ENCODE measurements around the gene LRRN1.

The LRRN1 gene

GRCh38 chr3:3799173-3800079 is at the start of gene LRRN1:
Gene LRRN1, plus strand, starts transcription at chr3:3799431. Its CDS starts 45,211 bp downstream, at chr3:3844642.
- DNase-seq: peak; percentile 88

GRCh38 chr3:3753416-3753815 is 45.8 kb upstream of the LRRN1 start:
- no peak for DNase-seq

- DNase-seq: no peak
Measured at GRCh38 chr3:3765661-3766060, 33.6 kb upstream of the LRRN1 start.

GRCh38 chr3:3766140-3766539 is 33.1 kb upstream of the LRRN1 start:
- DNase-seq: no peak

GRCh38 chr3:3771094-3771493 is 28.1 kb upstream of the LRRN1 start:
- no peak for DNase-seq

- no peak for DNase-seq
Measured at GRCh38 chr3:3771567-3771966, 27.7 kb upstream of the LRRN1 start.

- DNase-seq: no peak
Measured at GRCh38 chr3:3772338-3772737, 26.9 kb upstream of the LRRN1 start.

- no peak for DNase-seq
Measured at GRCh38 chr3:3772920-3773319, 26.3 kb upstream of the LRRN1 start.

GRCh38 chr3:3776607-3777006 is 22.6 kb upstream of the LRRN1 start:
- DNase-seq: no peak

- DNase-seq: no peak
Measured at GRCh38 chr3:3778216-3778615, 21.0 kb upstream of the LRRN1 start.

- DNase-seq: no peak
Measured at GRCh38 chr3:3778641-3779270, 20.5 kb upstream of the LRRN1 start.

GRCh38 chr3:3782457-3782856 is 16.8 kb upstream of the LRRN1 start:
- DNase-seq: no peak

GRCh38 chr3:3783210-3783609 is 16.0 kb upstream of the LRRN1 start:
- no peak for DNase-seq

- DNase-seq: peak; percentile 59
Measured at GRCh38 chr3:3783696-3784095, 15.5 kb upstream of the LRRN1 start.

- DNase-seq: no peak
Measured at GRCh38 chr3:3792391-3792790, 6.8 kb upstream of the LRRN1 start.

GRCh38 chr3:3798631-3799113 is 559 bp upstream of the LRRN1 start:
- DNase-seq: no peak

GRCh38 chr3:3800080-3800455 is 837 bp downstream of the LRRN1 start:
- DNase-seq: peak; percentile 62

GRCh38 chr3:3800685-3801493 is 1.7 kb downstream of the LRRN1 start:
- DNase-seq: peak; percentile 45

- DNase-seq: no peak
Measured at GRCh38 chr3:3801494-3801841, 2.2 kb downstream of the LRRN1 start.

- DNase-seq: no peak
Measured at GRCh38 chr3:3802046-3802445, 2.8 kb downstream of the LRRN1 start.

GRCh38 chr3:3804560-3804959 is 5.3 kb downstream of the LRRN1 start:
- DNase-seq: no peak

GRCh38 chr3:3806092-3806491 is 6.9 kb downstream of the LRRN1 start:
- no peak for DNase-seq

GRCh38 chr3:3806856-3807255 is 7.6 kb downstream of the LRRN1 start:
- no peak for DNase-seq

All from left hindlimb (tissue), 1 donor.